ENCODE measurements around the gene GOLGA6A.
"Not testable (repeated sequence)": the region's sequence is repeated elsewhere in the genome, so short reads cannot be mapped to it uniquely, and the experiment has no call there.

GOLGA6A gene

DNA sequence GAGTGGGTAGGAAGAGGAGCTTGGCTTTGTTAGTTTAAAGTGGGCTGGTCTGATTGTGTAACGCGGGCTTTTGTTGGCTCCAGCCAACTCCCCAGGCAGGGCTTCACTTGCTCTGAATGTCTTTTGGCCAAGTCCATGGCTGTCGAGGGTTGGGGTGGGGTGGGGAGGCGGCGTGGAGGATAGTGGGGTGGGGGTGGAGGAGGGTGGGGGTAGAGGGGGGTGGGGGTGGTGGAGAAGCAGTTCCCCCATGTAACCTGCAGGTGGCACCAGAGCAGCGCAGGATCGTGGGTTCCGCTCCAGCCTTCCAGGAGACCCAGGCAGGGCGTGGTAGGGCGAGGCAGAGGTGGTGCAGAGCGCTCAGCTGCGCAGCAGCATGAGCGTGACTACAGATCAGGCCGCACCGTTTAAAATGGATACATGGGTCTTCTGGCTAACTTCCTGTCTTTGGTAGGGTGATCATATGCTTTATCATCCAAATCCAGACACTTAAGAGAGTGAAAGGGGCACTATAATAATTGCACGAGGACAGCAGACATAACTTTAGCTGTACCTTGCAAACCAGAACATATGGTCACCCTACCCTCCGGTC, 28.3 kb downstream of the GOLGA6A start:
- DNase-seq (ENCODE audit: low read depth in 3 of 3, low spot score in 1 of 3) = peak in 2 of 3 donors; percentile 33 to 54

DNA sequence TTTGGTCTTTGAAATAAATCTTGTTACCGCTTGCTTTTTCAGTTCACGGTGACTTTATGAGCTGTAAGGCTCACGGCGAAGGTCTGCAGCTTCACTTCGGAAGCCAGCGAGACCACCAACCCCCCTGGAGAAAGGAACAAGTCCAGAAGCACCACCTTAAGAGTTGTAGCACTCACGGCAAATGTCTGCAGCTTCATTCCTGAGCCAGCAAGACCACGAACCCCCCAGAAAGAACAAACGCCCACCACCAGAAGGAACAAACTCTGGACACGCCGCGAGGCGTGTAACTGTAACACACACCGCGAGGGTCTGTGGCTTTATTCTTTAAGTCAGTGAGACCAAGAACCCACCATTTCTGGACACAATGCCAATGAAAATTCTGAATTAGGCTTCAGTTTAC, 28.8 kb downstream of the GOLGA6A start:
- no peak for DNase-seq (ENCODE audit: low read depth in 3 of 3, low spot score in 1 of 3)

DNA sequence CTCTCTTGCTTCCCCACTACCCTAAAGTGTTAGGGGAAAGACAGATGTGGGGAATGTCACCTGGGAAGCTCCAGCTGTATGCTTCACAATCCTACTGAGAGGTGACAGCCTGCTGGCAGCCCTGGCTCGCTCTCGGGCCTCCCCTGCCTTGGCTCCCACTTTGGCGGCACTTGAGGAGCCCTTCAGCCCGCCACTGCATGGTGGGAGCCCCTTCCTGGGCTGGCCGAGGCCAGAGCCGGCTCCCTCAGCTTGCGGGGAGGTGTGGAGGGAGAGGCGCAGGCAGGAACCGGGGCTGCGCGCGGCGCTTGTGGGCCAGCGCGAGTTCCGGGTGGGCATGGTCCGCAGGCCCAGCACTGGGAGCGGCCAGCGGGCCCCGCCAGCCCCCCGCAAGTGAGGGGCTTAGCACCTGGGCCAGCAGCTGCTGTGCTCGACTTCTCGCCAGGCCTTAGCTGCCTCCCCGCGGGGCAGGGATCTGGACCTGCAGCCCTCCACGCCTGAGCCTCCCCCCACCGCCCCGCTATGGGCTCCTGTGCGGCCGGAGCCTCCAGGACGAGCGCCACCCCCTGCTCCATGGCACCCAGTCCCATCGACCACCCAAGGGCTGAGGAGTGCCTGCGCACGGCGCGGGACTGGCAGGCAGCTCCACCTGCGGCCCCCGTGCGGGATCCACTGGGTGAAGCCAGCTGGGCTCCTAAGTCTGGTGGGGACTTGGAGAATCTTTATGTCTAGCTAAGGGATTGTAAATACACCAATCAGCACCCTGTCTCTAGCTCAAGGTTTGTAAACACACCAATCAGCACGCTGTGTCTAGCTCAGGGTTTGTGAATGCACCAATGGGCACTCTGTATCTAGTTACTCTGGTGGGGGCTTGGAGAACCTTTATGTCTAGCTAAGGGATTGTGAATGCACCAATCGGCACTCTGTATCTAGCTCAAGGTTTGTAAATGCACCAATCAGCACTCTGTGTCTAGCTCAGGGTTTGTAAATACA, 29.8 kb downstream of the GOLGA6A start:
- DNase-seq (ENCODE audit: low read depth in 3 of 3, low spot score in 1 of 3) = not testable (repeated sequence)

DNA sequence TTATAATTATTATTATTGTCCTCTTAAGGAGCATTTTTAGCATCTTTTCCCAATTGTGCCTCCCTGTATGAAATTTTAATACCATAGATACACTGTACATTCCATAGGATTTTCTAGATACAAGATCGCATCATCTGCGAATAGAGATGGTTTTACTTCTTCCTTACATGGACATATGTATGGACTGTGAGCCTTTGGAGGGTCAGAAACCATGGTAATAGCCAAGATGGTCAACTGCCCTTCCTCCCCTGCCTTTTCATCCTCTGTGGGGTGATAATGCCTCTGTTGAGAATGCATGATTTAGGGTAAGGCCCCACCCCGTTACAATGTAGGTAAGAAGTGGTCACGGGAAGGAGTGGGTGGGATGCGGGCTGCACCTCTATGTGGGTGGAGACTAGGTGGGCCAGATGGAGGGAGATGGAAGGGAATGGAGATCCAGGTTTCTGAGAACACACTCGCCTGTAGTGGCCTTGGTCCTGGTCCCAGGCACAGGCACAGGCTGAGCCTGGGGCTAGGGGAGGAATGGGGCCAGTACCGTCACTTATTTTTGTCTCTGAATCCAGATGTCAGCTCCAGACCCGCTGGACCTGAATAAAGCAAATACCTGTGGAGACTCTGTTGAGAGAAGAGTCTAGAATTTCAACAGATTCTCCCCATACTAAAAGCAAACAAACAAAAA, 31.7 kb downstream of the GOLGA6A start:
- no peak for DNase-seq (ENCODE audit: low read depth in 3 of 3, low spot score in 1 of 3)

DNA sequence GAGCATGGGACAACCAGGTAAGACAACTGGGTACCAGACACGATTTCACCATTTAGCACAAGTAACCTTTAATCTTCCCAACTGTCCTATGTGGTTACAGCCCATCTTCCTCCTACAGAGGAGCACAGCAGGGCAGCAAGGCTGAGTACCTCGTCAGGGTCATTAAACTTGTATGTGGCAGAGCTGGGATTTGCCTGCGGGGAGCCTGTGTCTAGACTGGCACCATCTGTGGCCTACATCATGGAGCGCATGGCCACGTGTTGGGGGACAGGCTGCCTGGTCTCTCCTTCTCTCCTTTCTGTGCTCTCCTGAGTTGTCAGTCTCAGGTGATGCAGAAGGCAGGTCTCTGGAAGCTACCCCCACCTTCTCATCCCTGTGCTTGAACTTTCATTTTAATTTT, 32.2 kb downstream of the GOLGA6A start:
- no peak for DNase-seq (ENCODE audit: low read depth in 3 of 3, low spot score in 1 of 3)

DNA sequence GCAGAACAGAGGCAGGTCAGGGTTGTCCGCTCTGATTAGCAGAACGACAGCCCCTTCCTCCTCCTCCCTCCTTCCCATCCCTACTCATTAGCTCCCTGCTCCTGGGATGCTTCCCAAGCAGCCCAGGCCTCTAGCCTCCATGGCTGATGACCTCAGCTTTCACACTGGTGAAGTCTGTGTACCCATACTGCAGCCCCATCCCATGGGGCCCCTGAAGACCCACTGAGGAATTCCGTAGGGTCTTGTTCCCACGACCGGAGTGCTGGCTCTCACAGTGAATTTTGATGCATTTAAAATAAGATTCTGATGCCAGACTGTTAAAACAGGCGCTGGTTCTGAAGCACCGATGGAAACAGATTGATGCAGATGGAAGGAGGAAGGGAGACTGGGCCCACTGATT, 36.1 kb downstream of the GOLGA6A start:
- no peak for DNase-seq (ENCODE audit: low read depth in 3 of 3, low spot score in 1 of 3)

DNA sequence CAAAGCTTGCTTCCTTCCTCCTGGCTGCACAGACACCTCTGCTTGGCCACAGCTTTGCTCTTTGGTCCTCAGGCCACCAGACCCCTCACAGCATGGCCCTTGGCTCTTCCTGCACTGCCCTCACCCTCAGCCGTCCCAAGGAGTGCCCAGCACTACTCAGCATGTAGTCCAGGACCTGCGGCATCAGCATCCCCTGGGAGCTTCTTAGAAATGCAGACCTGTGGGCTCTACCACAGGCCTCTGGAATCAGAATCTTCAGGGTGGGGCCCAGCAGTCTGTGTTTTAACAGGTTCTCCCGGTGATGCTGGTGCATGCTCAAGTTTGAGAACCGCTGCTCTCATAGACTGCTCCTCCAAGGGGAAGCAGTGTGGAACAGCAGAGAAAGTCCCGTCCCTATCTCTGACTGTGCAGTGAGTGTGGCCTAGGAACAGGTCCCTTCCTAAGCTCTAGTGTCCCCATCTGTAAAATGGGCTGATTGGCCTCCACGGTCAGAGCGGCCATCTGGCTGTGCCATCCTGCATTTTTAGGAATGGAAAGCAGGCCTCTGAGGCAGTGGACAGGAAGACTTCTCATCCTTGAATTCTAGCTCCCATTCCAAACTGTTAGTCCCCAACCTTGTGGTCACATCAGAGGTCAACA, 36.6 kb downstream of the GOLGA6A start:
- DNase-seq (ENCODE audit: low read depth in 3 of 3, low spot score in 1 of 3) = no peak

DNA sequence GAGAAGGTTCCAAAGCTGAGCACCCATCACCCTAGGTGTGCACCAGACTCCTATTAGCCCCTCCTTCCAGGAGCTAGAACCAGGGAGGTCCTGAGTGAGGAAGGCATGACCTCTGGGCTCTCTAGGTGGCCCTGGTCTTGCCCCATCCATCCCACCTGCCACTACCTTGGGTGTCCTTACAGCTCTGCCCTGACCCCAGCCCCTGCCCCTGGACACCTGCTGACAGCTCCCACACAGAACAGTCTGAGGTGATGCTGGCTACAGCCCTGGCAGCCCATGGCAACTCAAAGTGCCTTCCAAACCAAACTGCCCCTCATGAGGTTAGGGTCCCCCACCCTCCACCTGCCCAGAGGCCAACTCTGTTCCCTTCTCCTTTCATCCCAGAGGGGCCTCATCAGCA, 37.2 kb downstream of the GOLGA6A start:
- DNase-seq (ENCODE audit: low read depth in 3 of 3, low spot score in 1 of 3) = no peak

DNA sequence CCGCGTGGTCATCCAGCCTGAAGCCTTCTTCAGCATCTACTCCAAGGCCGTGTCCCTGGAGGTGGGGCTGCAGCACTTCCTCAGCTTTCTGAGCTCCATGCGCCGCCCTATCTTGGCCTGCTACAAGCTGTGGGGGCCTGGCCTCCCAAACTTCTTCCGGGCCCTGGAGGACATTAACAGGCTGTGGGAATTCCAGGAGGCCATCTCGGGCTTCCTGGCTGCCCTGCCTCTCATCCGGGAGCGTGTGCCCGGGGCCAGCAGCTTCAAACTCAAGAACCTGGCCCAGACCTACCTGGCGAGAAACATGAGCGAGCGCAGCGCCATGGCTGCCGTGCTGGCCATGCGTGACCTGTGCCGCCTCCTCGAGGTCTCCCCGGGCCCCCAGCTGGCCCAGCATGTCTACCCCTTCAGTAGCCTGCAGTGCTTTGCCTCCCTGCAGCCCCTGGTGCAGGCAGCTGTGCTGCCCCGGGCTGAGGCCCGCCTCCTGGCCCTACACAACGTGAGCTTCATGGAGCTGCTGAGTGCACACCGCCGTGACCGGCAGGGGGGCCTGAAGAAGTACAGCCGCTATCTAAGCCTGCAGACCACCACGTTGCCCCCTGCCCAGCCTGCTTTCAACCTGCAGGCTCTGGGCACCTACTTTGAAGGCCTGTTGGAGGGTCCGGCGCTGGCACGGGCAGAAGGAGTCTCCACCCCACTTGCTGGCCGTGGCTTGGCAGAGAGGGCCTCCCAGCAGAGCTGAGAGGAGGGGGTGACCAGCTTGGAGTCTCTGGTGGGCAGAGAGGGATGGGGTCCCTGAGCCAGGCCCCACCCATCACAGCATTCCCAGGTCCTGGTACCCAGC, 37.9 kb downstream of the GOLGA6A start:
- DNase-seq (ENCODE audit: low read depth in 3 of 3, low spot score in 1 of 3) = no peak

DNA sequence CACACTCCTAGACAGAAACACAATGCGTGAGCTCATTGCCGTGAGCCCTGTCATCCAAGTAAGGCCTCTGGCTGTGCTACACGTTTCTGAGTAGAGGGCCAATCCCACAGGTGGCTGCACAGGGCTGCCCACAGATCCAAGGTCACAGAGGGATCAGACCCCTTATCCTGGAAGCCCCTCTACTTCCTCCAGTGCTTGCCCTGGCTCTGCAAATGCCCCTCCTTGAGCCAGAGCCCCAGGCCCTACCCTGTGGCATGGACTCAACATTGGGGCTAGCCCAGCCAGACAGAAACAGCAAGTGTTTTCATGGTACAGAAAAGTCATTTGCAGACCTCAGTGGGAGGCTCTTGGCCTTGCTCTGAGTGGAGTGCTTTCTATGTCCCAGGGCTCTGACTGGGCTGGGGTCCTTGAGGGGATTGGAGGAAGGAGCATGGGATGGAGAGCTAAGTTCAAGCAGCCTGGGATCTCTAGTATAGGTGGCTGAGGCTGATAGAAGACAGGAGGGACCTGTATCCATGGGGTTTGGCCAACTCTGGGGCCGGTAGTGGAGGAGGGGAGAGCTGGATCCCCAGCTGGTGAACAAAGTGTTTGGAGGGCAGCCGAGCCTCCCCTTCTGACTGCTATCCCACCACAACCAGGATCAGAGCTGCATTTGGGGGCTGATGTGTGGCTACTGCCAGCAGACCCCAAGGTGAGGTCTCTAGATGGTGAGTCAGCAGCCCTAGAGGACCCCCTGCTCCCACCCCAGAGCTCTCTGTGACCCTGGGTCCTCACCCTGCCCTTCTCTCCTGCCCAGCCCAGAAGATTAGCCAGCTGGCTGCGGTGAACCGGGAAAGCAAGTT, 38.7 kb downstream of the GOLGA6A start:
- DNase-seq (ENCODE audit: low read depth in 3 of 3, low spot score in 1 of 3) = no peak

DNA sequence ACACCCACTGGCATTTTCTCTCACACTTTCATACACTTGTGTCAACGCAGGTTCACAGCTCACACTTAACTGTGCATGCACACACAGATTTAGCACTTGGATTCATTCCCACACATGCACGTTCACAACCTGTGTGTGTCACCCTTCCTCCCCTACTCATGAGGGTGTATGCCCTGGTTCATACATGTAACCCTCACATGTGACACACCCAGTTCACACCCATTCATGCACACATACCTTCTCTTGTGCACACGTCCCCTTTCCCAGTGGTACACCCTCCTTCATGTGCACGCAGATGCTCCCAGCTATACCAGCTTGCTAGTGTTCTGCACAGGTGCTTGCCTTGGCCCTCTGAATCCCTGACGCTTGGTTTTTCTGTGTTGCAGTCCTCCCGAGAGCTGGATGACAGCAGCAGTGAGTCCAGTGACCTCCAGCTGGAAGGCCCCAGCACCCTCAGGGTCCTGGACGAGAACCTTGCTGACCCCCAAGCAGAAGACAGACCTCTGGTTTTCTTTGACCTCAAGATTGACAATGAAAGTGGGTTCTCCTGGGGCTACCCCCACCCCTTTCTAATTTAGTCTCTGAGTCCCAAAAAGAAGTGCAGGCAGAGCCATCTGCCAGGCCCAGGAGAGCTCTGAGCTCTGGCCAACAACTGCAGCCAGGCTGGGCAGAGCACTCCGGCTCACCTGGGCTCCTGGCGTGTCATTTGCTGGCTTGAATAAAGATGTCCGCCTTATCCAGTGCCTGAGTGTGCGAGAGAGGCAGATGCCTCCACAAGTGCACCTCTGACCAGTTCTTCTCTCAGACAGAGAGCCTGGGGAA, 39.5 kb downstream of the GOLGA6A start:
- DNase-seq (ENCODE audit: low read depth in 3 of 3, low spot score in 1 of 3) = no peak

DNA sequence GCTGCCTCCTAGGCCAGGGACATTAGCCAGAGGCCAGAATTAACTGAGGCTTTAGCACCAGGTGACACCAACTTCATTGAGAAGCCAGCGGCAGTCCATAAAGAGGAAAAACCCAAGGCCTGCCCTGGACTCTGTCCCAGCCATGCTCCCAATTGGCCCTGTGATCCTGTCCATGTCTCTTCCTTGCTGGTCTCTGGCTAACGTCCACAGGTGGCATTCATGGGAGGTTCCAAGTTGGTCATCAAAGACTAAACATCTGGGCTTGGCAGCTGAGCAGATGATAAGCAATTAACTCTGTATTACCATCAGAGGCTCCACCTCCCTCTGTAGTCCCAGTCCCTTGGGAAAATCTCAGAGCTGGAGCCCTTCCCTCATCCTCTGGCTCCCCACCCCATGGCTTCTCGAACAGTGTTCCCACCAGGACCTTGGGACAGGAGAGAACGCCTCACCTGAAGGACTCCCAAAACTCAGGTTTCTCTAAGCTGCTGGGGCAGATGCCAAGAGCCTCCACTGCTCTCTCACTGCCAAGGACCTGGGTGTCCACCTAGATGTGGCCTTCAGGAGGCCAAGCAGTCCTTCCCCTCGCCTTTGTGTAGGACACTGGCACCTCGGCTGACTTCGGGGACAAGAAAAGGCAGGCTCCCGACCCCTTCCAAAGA, 40.4 kb downstream of the GOLGA6A start:
- no peak for DNase-seq (ENCODE audit: low read depth in 3 of 3, low spot score in 1 of 3)

DNA sequence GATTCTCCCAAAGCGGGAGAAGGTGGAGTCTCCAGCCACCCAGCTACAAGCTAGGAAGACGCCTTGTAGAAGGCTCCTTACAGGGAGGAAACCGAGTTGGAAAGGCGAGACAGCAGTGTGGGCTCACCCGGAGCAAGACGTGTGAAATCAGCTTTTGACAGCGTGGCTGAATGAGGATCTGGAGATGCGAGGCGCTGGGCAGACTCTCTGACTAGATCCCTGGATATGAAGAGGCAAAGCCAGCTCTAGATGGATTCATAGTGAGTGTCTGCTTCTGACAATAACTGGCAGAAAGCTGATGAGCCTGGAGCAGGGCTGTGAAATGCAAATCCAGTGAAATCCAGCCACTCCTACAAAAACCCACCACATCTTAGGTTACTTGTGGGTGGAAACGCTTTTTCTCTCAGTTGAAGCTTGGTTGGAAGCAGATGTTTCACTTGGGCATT, 41.0 kb downstream of the GOLGA6A start:
- no peak for DNase-seq (ENCODE audit: low read depth in 3 of 3, low spot score in 1 of 3)

DNA sequence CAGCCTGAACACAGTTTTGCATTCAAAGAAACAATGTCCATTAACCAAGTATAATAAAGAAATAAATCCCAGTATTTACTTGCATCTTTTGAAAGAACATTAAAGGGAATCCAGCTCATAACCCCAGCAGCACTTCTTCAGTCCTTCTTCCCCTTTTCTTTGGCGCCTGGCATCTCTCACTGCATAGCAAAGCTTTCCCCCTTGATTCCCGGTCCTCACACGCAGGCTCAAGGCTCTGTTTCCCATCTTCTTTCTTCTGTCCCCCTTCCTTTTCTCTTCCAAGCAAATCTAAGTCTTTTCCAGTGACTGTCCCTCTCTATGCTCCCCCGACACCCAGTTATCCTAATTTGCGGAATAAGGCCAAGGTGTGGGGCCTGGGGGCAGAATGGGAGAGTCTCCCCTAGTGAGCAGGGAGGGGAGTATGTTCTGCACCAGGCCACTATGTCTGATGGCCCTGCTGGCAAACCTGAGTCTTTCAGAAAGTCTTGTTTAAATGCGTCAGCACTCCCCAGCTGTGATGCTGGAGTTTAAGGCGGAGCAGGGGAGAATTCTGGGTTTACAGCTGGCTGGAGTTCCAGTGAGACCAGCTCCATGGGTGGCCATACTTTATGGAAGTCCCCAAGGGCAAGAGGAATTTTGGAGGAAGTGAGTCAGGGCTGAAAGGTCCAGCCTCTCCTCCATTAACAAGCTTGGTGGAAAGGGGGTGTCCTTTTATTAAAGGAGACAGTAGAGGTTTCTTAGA, 42.1 kb downstream of the GOLGA6A start:
- DNase-seq (ENCODE audit: low read depth in 3 of 3, low spot score in 1 of 3) = no peak

DNA sequence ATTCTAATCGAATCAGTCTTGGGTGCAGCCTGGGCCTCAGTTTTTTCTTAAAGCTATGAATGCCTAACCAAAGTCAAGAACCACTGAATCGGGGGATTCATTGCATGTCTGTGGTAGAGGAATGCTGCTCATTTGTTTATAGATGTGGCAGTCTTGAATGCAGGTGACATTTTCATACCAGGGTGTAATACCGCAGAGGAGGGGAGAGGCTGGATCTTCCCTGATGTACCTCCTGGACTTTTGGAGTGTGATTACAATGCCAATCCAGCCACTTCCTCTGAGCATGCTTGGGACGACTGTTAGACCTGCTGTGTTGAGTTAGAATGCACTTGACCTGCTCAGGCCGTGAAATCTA, 42.7 kb downstream of the GOLGA6A start:
- DNase-seq (ENCODE audit: low read depth in 3 of 3, low spot score in 1 of 3) = no peak

DNA sequence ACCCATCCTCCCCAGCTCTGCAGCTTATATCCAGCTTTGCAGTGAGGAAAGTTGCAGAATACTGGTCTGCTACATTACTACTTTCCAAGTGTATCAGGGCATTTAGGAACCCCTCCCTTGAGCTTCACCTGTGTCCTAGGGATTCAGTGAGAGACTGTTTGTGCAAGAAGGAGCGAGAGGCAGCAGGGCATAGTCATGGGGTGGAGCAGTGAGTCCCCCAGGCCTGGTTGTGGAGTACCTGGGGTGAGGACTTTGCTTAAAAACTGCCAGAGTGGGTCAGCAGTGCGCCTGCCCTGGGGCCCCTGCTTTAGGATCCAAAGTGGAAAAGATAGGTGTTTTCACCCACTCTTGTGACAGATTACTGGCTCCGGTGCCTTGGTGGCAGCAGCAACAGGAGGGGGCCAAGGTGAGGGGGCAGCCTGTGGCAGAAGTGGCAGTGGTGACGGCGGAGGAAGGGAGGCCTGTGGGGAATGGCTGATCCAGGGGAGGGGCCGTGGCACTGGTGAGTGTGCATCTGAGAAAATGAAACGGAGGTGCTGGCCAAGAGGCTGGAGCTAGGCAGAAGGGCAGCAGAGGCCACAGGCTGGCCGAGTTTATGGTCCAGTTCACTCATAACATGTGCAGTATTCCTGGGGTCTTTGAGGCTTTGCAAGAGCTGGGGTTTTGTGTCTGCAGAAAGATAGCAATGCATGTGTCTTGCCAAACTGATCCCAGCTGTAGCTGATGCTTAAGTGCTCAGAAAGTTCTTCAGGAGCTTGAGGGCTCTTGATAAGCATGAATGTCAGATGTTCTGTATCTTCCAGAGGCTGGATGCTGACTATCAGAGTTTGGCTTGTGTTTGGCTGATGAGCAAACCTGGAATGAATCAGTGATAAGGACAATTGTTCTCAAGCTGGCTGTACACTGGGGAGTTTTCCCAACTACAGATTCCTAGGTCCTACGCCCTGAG, 43.4 kb downstream of the GOLGA6A start:
- no peak for DNase-seq (ENCODE audit: low read depth in 3 of 3, low spot score in 1 of 3)

All from stimulated activated CD4-positive, alpha-beta T cell treated with anti-CD3 and anti-CD28 coated beads, TNF-alpha, amount 100 ng/mL, for 1 hour (primary cell).